Raji (cell line): Measurements from ENCODE around the gene TTC33.

Experiments used
- POLR2A ChIP-seq: IDR thresholded peaks from 2 replicates; pipeline ENCODE4 v1.6.1; 2011; ENCODE audit warnings: low read depth, low read length, control low read depth; ENCODE audit not compliant: insufficient read depth

The TTC33 gene

DNA sequence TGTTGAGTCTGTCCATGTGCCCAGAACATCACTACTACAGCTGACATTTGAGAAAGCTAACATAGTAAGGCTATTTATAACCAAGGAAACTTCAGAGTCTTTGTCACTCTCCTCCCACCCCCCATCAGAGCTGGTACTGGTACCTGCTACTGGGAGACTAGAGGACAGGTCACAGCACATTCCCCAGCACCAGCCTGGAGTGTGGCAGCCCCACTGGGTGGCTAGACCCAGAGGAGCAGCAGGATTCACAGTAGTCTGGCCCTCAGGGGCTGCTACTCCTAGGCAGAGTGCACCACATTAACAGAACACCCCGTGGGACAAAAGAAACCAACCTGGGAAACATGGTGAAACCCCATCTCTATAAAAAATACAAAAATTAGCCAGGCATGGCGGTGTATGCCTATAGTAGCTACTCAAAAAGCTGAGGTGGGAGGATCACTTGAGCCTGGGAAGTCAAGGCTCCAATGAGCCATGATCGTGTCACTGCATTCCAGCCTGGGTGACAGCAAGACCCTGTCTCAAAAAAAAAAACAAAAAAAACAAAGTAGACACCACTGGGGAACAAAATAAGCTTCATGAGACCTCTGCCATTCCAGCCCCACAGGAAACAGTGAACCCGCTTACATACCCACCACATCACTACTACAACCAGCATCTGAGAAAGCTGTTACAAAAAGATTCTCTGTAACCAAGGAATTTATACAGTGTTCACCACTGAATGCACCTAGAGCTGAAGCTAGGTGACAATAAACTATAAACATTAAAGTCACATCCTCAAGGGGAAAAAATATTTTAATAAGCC is 102.3 kb downstream of the TTC33 start:
- no peak for TF ChIP-seq POLR2A

DNA sequence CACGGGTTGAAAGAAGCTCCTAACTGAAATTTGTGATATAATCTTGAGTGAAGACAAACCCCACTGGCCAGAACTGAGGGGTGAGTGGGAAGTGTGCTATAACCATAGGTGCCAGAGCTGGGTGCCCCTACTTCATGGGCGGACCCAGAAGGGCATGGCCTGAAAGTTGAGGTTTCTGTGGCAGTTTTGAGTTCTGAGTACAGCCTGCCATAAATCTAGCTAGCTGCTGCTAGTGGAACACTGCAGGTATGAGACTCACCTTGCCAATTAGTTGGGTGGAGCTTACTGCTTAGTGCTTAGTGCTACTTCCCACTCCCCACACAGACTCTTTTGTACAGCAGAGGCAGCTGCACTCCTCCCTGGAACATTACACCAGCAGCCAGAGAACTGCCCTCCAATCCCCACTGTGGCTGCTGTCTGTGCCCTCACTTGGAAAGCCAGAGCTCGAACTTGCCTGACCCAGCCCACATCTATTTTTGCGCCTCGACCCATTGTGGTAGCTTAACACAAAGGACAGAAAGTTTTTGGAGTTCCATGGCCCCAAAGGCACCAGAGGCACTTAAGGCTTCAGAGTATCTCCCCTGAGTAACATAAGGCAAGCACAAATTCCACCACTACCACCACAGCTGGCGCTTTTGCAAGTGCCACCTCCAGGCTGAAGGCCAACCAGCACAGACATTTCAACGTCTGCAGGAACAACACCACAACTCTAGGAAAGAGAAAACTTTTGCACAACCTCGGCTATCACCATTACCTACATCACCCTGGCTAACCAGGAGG is 103.1 kb downstream of the TTC33 start:
- no peak for TF ChIP-seq POLR2A

GRCh38 chr5:40651201-40651600 is 104.6 kb downstream of the TTC33 start:
- no peak for TF ChIP-seq POLR2A

GRCh38 chr5:40649463-40650030 is 106.2 kb downstream of the TTC33 start:
- TF ChIP-seq POLR2A, result no peak

DNA sequence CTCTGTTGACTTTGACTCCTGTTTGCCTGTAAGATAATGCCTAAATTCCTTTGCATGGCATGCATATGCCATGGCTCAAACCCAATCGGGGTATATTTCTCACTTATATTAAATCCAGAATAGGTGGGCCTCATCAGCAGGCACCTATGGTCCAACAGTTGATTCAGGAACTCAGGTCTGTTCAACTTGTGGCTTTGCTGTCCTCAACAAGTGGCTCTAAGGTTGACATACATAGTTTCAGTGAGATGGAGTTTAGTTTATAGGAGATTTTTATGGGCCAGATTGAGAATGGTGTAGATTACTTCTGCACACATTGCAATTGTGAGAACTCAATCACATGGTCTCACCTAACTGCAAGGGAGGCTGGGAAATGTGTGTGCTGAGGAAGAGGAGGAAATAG is 107.6 kb downstream of the TTC33 start:
- TF ChIP-seq POLR2A, result no peak

- no peak for TF ChIP-seq POLR2A
Measured at GRCh38 chr5:40646266-40646665, 109.5 kb downstream of the TTC33 start.

DNA sequence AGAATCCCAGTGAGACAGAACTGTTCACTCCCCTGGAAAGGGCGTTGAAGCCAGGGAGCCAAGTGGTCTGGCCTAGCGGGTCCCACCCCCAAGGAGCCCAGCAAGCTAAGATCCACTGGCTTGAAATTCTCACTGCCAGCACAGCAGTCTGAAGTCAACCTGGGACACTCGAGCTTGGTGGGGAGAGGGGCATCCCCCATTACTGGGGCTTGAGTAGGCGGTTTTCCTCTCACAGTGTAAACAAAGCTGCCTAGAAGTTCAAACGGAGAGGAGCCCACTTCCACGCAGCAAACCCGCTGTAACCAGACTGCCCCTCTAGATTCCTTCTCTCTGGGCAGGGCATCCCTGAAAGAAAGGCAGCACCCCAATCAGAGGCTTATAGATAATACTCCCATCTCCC is 121.2 kb downstream of the TTC33 start:
- TF ChIP-seq POLR2A, result no peak

DNA sequence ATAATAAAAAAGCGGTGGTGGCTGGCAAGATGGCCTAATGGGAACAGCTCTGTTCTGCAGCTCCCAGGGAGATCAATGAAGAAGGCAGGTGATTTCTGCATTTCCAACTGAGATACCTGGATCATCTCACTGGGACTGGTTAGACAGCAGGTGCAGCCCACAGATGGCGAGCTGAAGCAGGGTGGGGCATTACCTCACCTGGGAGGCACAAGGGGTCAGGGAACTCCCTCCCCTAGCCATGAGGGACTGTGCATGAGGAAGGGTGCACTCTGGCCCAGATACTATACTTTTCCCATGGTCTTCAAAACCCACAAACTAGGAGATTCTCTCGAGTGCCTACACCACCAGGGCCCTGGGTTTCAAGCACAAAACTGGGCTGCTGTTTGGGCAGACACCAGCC is 121.6 kb downstream of the TTC33 start:
- TF ChIP-seq POLR2A, result no peak

DNA sequence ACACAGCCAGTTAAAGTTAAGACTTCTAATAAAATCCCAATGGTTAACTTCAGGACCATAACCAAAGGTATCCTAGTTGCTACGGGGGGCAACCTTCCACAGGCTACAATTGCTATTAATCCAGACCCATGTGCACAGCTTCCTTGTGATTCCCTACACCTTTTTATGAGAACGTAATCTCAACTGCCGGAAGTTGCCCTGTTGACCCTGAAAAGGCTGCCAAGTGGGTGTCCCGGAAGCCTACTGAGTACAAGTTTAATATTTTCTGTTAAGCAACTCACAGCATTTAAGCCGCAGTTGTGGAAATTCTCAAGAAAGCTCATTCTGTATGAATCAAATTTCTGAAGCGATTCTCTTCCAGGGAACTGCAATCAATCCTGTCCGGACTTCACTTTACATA is 124.5 kb downstream of the TTC33 start:
- TF ChIP-seq POLR2A, result no peak

DNA sequence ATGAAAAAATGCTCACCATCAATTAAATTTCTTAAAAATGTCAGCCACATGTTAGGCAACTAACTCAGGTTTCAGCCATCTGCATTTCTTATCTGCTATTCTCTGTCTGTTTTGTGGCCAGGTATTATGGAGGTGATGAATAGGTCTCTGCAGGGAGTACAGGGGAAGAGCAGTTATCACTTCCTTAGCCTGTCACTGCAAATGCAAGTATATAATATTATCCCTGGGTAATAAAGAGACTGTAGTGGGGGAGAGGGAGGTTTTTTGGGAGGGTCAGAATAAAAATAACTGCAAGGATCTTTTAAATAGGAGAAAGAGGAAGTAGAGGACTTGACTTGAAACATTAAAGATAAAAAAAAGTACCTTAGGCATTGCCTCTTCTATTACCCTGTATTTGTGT is 125.6 kb downstream of the TTC33 start:
- no peak for TF ChIP-seq POLR2A

- no peak for TF ChIP-seq POLR2A
Measured at GRCh38 chr5:40628407-40628806, 127.4 kb downstream of the TTC33 start.

DNA sequence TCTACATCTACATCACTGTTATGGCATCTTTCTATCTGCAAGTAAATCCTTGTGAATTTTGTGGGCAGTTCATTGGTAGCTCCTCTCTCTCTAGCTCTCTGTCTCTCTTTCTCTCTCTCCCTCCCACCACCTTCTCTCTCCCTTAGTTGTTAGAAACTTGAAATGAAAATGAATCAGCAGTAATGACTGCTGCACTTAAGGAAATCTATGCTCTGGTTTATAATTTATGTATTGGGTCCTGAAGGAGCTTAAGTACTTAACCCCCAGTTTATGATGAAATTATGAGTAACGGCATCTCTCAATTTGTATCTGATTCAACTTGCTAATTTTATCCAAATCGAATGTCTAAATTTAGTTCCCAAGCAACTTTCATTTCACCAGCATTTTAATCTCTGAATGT is 128.1 kb downstream of the TTC33 start:
- TF ChIP-seq POLR2A, result no peak

DNA sequence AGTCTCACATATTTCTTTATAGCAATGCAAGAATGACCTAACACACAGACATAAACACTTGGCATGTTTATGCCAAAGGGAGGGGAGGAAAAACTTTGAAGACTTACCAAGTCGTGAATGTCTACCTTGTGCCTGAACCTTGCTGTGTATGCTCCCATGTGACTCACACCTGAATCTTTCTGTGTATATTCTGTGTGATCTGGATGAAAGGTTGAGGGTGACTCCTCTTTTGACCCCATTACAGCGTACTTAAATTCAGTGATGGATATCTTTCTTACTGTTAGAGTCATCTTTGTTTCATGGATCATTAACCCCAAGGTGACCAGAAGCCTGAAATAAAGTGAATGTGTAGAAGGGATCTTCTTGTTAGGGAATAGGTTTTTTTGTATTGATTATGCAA is 129.0 kb downstream of the TTC33 start:
- TF ChIP-seq POLR2A, result no peak

- TF ChIP-seq POLR2A, result no peak
Measured at GRCh38 chr5:40623480-40624420, 132.0 kb downstream of the TTC33 start.

DNA sequence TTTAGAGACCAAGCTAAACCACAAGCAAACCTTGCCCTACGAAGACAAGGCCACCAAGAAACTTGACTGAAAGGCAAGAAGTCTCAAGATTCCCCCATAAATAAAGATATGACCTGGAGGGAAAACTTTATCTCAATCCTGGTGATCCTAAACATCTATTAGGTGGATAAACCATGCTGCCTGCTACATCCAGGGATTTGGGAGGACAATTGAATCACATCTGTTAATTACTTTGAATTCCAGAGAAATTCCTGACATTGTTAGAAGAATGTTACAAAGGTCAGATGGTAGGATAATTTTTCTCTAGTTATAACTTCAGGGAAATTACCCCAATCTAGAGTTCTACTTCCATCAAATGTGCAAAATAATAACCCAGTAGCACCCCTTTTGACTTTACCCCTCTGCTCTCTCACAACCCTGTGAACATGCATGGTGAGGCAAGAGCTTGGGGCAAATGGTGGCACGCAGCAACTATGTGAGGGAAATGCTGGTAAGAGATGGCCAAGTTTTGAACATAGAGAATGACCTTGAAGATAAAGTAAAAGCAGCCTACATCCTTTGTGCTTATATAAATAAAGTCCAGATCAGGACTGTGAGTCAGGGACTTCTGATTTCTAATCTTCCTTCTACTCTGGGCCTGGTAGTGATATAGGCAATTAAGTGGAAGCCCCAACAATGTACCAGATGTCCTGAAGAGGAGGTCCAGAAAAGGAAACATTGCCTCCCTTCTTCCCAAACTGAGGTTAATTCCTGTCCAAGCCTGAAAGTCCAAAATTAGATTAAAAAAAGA is 133.1 kb downstream of the TTC33 start:
- TF ChIP-seq POLR2A, result no peak

- no peak for TF ChIP-seq POLR2A
Measured at GRCh38 chr5:40619421-40619820, 136.3 kb downstream of the TTC33 start.
